Ovary (tissue), 9 donors: ENCODE data around the gene TRIO. TPM values are rescaled to one million over a fixed set of nuclear protein-coding genes. Genes with fewer than 3 reads are reported as not detected.

Source experiments
- DNase-seq, 5 donors: peaks; one replicate each; pipeline ENCODE4 v3.0.0-alpha.2; 2019 to 2020
- H3K27ac ChIP-seq, 2 donors: fragments of 200-600 bp; one replicate each; pipeline versions ENCODE4 v1.5.1 to v1.8.0; 2019 to 2022
- H3K27me3 ChIP-seq: fragments of 200-600 bp; one replicate; pipeline ENCODE4 v1.8.0; 2022
- H3K36me3 ChIP-seq: fragments of 200-600 bp; sonication (generic); one replicate; pipeline ENCODE4 v1.5.1; 2019
- H3K4me1 ChIP-seq: one replicate; pipeline ENCODE4 v1.8.1; 2013; ENCODE audit warnings: mild to moderate bottlenecking, moderate library complexity; ENCODE audit not compliant: insufficient read depth
- H3K4me3 ChIP-seq: fragments of 200-600 bp; sonication (generic); one replicate; pipeline ENCODE4 v1.5.1; 2017
- H3K9me3 ChIP-seq, 2 donors: fragments of 200-600 bp in 1 of 2; sonication (generic) in 1 of 2; one replicate each; pipeline versions ENCODE4 v1.5.1 to v1.8.1; 2013 to 2019; ENCODE audit warnings: mild to moderate bottlenecking in 1 of 2, moderate library complexity in 1 of 2
- CTCF ChIP-seq, 3 donors: fragments of 450-650 bp in 2 of 3; fragments of 200-600 bp in 1 of 3; IDR thresholded peaks; one replicate each; pipeline versions ENCODE4 v1.5.1 to v1.8.0; 2016 to 2022; ENCODE audit warnings: antibody characterized with exemption in 3 of 3, mild to moderate bottlenecking in 1 of 3
- EP300 ChIP-seq: sonication (generic); formaldehyde crosslinking; IDR thresholded peaks from one replicate; pipeline ENCODE4 v1.6.1; 2017; ENCODE audit warnings: antibody characterized with exemption
- POLR2A ChIP-seq: fragments of 450-650 bp; IDR thresholded peaks from one replicate; pipeline ENCODE4 v1.6.1; 2017; ENCODE audit warnings: antibody characterized with exemption, mild to moderate bottlenecking, moderate library complexity
- WGBS, 3 donors: extraction: QIAGEN DNeasy Blood & Tissue Kit in 1 of 3; methylation state at CpG; one replicate each; pipeline versions ENCODE4 v1.1.5 to v1.1.7; 2013 to 2017; 5-methylcytosine and 5-hydroxymethylcytosine counted together
- intact Hi-C, 4 donors: fragments of 100-400 bp; cut with DNase I; formaldehyde crosslinking; loops; one replicate each; pipeline versions ENCODE4 v1.11.0 to v1.15.1; 2022 to 2023
- polyA plus RNA-seq, 2 donors: library from polyadenylated mRNA; stranded (reverse); fragments of 200-250 nt in 1 of 2; fragments of 350-450 nt in 1 of 2; fragmentation: Illumina TruSeq in 1 of 2; extraction: RNeasy Lipid Tissue Mini Kit (QIAGEN cat#74804) in 1 of 2; gene quantifications; one replicate each; pipeline ENCODE4 v1.2.3, GENCODE V29; 2013 to 2014
- total RNA-seq, 7 donors: library from RNA; depleted of rRNA in 2 of 7; stranded (reverse); fragments of >200 nt in 2 of 7; fragmentation: NEBNext Ultra II Directional in 3 of 7; extraction: Animal tissue kit (Norgen Biotek cat#: 25700) in 3 of 7; gene quantifications; one replicate each; pipeline versions ENCODE4 v1.1.0 to v1.2.4, GENCODE V29; 2016 to 2023
- donor health status: DM: no; HTN: no; CAD: no; lungs with moderate emphysema.
- donor health status: DM: no; HTN: no; CAD: no.
- donor health status: Bipolar disorder and iron deficiency.
- donor health status: DM: yes; HTN: yes; CAD: no.
- donor health status: DM: no; HTN: no; CAD: no.
- donor health status: DM: yes; HTN: yes; CAD: no.

TRIO gene
- total and polyA plus RNA-seq, 9 donors: 58.4 to 268 (median 125) TPM

GRCh38 chr5:14313986-14314690 lies 171.0 kb downstream of the TRIO start:
- intact Hi-C loops: no loop called here
- WGBS, 3 donors: 52 to 63% (median 54%) methylated on average over 4 of the region's 4 CpGs

GRCh38 chr5:14316471-14316870 lies 173.3 kb downstream of the TRIO start:
- TF ChIP-seq POLR2A (no peak), CTCF (IDR thresholded peaks at IDR 0.05) (no peak), EP300 (no peak)
- peaks cover 8% of the 10 kb centered on the region for H3K4me1 ChIP-seq
- DNase-seq: peak; percentile 27 to 79 (median 69)
- WGBS, 3 donors: 7 to 29% (median 10%) methylated on average over 12 of the region's 12 CpGs
- H3K27me3 ChIP-seq: no peaks in the 10 kb centered on the region
- no peak overlapping the region for H3K27ac ChIP-seq
- intact Hi-C loops: no loop called here
- H3K9me3 ChIP-seq: no peaks in the 10 kb centered on the region
- no peaks in the 10 kb centered on the region for H3K36me3 ChIP-seq
- no peak overlapping the region for H3K4me3 ChIP-seq

More at GRCh38 chr5:14313986-14314690, 171.0 kb downstream of the TRIO start:
- no peaks in the 10 kb centered on the region for H3K9me3 ChIP-seq
- no peaks in the 10 kb centered on the region for H3K27me3 ChIP-seq
- no peak overlapping the region for H3K27ac ChIP-seq
- peaks cover 8% of the 10 kb centered on the region for H3K4me1 ChIP-seq
- TF ChIP-seq POLR2A (no peak), CTCF (IDR thresholded peaks at IDR 0.05) (no peak), EP300 (no peak)
- DNase-seq: no peak
- H3K4me3 ChIP-seq: no peak overlapping the region
- H3K36me3 ChIP-seq: no peaks in the 10 kb centered on the region

- no peak for DNase-seq
- WGBS, 3 donors: 84 to 90% (median 86%) methylated on average over 1 of the region's 1 CpG
- H3K4me3 ChIP-seq: no peak overlapping the region
- no peaks in the 10 kb centered on the region for H3K27me3 ChIP-seq
- no peak overlapping the region for H3K27ac ChIP-seq
- TF ChIP-seq EP300 (no peak), POLR2A (no peak), CTCF (IDR thresholded peaks at IDR 0.05) (no peak)
- peaks cover 8% of the 10 kb centered on the region for H3K4me1 ChIP-seq
- no peaks in the 10 kb centered on the region for H3K9me3 ChIP-seq
- no peaks in the 10 kb centered on the region for H3K36me3 ChIP-seq
- intact Hi-C loops: no loop called here
Observed at GRCh38 chr5:14319102-14319501, 176.0 kb downstream of the TRIO start.

GRCh38 chr5:14321936-14322335 lies 178.8 kb downstream of the TRIO start:
- Histone ChIP-seq H3K4me1 (peaks cover 11% of the 10 kb centered on the region), H3K27ac (no peak overlapping the region), H3K36me3 (no peaks in the 10 kb centered on the region), H3K9me3 (no peaks in the 10 kb centered on the region), H3K27me3 (no peaks in the 10 kb centered on the region), H3K4me3 (no peak overlapping the region)
- no peak for TF ChIP-seq POLR2A
- TF ChIP-seq EP300: no peak
- no peak for TF ChIP-seq CTCF (IDR thresholded peaks at IDR 0.05)
- WGBS, 3 donors: 89 to 98% (median 97%) methylated on average over 3 of the region's 3 CpGs
- intact Hi-C loops: no loop called here
- no peak for DNase-seq
